Type B pancreatic cell (in vitro differentiated cells): ENCODE results near the gene RAD9A. TPM values are rescaled to one million over a fixed set of nuclear protein-coding genes. Genes with fewer than 3 reads are reported as not detected.
A peak's percentile ranks its signal among the peaks of the same experiment; 100 is the strongest.

Experiments used
- DNase-seq: peaks from one replicate; pipeline ENCODE4 v3.0.0; 2021; ENCODE audit warnings: mixed read lengths; ENCODE audit not compliant: unreplicated experiment; ENCODE audit errors: extremely low spot score
- H3K27ac Mint-ChIP-seq: 2 replicates; pipeline ENCODE4 v1.8.0; 2021; ENCODE audit warnings: mild to moderate bottlenecking, mixed read lengths
- H3K27me3 Mint-ChIP-seq: 2 replicates; pipeline ENCODE4 v1.8.0; 2021; ENCODE audit warnings: mixed read lengths
- H3K36me3 Mint-ChIP-seq: 2 replicates; pipeline ENCODE4 v1.8.0; 2021; ENCODE audit warnings: mixed read lengths
- H3K4me1 Mint-ChIP-seq: one replicate; pipeline ENCODE4 v1.8.0; 2021; ENCODE audit warnings: mixed read lengths; ENCODE audit not compliant: unreplicated experiment
- H3K4me3 Mint-ChIP-seq: 2 replicates; pipeline ENCODE4 v1.8.0; 2021; ENCODE audit warnings: mild to moderate bottlenecking, mixed read lengths
- H3K9me3 Mint-ChIP-seq: 2 replicates; pipeline ENCODE4 v1.8.0; 2021; ENCODE audit warnings: mixed read lengths
- CTCF ChIP-seq: fragments of 200-600 bp; sonication (generic); conservative IDR thresholded peaks from 2 replicates; pipeline ENCODE4 v1.5.0; 2021; ENCODE audit warnings: antibody characterized with exemption, mild to moderate bottlenecking
- total RNA-seq: library from RNA; stranded (reverse); gene quantifications from 2 replicates; pipeline ENCODE4 v1.2.1, GENCODE V29; 2021; ENCODE audit warnings: low replicate concordance

Gene RAD9A
- total RNA-seq, 1 donor from 2014 or later: 41.2 TPM

GRCh38 chr11:67387518-67387917, 4.3 kb upstream of the RAD9A start:
- H3K36me3 Mint-ChIP-seq: no peaks in the 10 kb centered on the region
- DNase-seq: no peak
- no peak for TF ChIP-seq CTCF
- H3K4me3 Mint-ChIP-seq: no peak overlapping the region
- H3K27me3 Mint-ChIP-seq: peaks cover 28% of the 10 kb centered on the region
- no peak overlapping the region for H3K27ac Mint-ChIP-seq
- H3K9me3 Mint-ChIP-seq: no peaks in the 10 kb centered on the region
- H3K4me1 Mint-ChIP-seq: peaks cover 12% of the 10 kb centered on the region

- TF ChIP-seq CTCF: peak; percentile 76
- DNase-seq: no peak
- H3K27ac Mint-ChIP-seq: peak overlapping the region; percentile 79
- peaks cover 18% of the 10 kb centered on the region for H3K4me1 Mint-ChIP-seq
- H3K9me3 Mint-ChIP-seq: no peaks in the 10 kb centered on the region
- no peaks in the 10 kb centered on the region for H3K36me3 Mint-ChIP-seq
- peak overlapping the region; percentile 87 for H3K4me3 Mint-ChIP-seq
- peaks cover 24% of the 10 kb centered on the region for H3K27me3 Mint-ChIP-seq
Measured at GRCh38 chr11:67389477-67389876, 2.3 kb upstream of the RAD9A start.

- H3K27me3 Mint-ChIP-seq: peaks cover 11% of the 10 kb centered on the region
- no peak for TF ChIP-seq CTCF
- peak overlapping the region; percentile 92 for H3K4me3 Mint-ChIP-seq
- peak overlapping the region; percentile 85 for H3K27ac Mint-ChIP-seq
- no peak for DNase-seq
- H3K36me3 Mint-ChIP-seq: no peaks in the 10 kb centered on the region
- H3K9me3 Mint-ChIP-seq: no peaks in the 10 kb centered on the region
- H3K4me1 Mint-ChIP-seq: peaks cover 18% of the 10 kb centered on the region
Measured at GRCh38 chr11:67390947-67391303, 861 bp upstream of the RAD9A start.

- no peak for DNase-seq
- Mint-ChIP-seq H3K4me1 (peaks cover 18% of the 10 kb centered on the region), H3K27me3 (peaks cover 4% of the 10 kb centered on the region), H3K4me3 (peak overlapping the region; percentile 92), H3K9me3 (no peaks in the 10 kb centered on the region), H3K27ac (peak overlapping the region; percentile 63), H3K36me3 (no peaks in the 10 kb centered on the region)
- TF ChIP-seq CTCF: no peak
Measured at GRCh38 chr11:67392183-67392715, 463 bp downstream of the RAD9A start.

GRCh38 chr11:67393437-67393836, 1.7 kb downstream of the RAD9A start:
- Mint-ChIP-seq H3K27me3 (no peaks in the 10 kb centered on the region), H3K4me3 (peak overlapping the region; percentile 92), H3K4me1 (peaks cover 18% of the 10 kb centered on the region), H3K27ac (peak overlapping the region; percentile 78), H3K36me3 (no peaks in the 10 kb centered on the region), H3K9me3 (no peaks in the 10 kb centered on the region)
- DNase-seq: no peak
- no peak for TF ChIP-seq CTCF

GRCh38 chr11:67393990-67394389, 2.2 kb downstream of the RAD9A start:
- DNase-seq: no peak
- Mint-ChIP-seq H3K4me1 (peaks cover 17% of the 10 kb centered on the region), H3K27ac (peak overlapping the region; percentile 78), H3K36me3 (no peaks in the 10 kb centered on the region), H3K9me3 (no peaks in the 10 kb centered on the region), H3K4me3 (peak overlapping the region; percentile 68), H3K27me3 (no peaks in the 10 kb centered on the region)
- TF ChIP-seq CTCF: no peak
